Naive thymus-derived CD4-positive, alpha-beta T cell (primary cell): Measurements from ENCODE around the gene CFAP74. TPM values are rescaled to one million over a fixed set of nuclear protein-coding genes. Genes with fewer than 3 reads are reported as not detected.

Experiments used
- ATAC-seq: fragments of 150-1000 bp; cut with Tn5 transposase; 2 replicates; pipeline ENCODE4 v1.10.0; 2021; ENCODE audit warnings: mild to moderate bottlenecking, moderate library complexity
- CTCF ChIA-PET: fragments of 350-600 bp; sonication (Branson Sonifier 250); formaldehyde crosslinking; loops from one replicate; lab custom pipeline; 2021; ENCODE audit warnings: antibody characterized with exemption; lab: Charles Lee
- POLR2A ChIA-PET: fragments of 350-600 bp; sonication (Branson Sonifier 250); formaldehyde crosslinking; loops from one replicate; lab custom pipeline; 2021; ENCODE audit warnings: antibody characterized with exemption, inconsistent platforms; lab: Charles Lee
- DNase-seq, 9 donors: peaks; one replicate each; pipeline versions ENCODE4 v3.0.0 to v3.0.0-alpha.2; 2020 to 2022; ENCODE audit warnings: mixed read lengths in 1 of 9
- H3K27ac ChIP-seq: one replicate; pipeline ENCODE4 v1.7.0; 2013; ENCODE audit warnings: mild to moderate bottlenecking, low read depth, low read length, moderate library complexity
- H3K27me3 ChIP-seq, 2 donors: one replicate each; pipeline ENCODE4 v1.7.0; 2013; ENCODE audit warnings: low read length in 2 of 2, mild to moderate bottlenecking in 2 of 2, moderate library complexity in 2 of 2; ENCODE audit not compliant: control insufficient read depth in 2 of 2, insufficient read depth in 2 of 2
- H3K36me3 ChIP-seq, 3 experiments: 1 replicate in 2 of 3; 2 replicates in 1 of 3; pipeline ENCODE4 v1.7.0; 2013; ENCODE audit warnings: low read length in 3 of 3, mild to moderate bottlenecking in 3 of 3, moderate library complexity in 1 of 3; ENCODE audit not compliant: insufficient read depth in 3 of 3, control insufficient read depth in 2 of 3
- H3K4me1 ChIP-seq, 2 donors: one replicate each; pipeline ENCODE4 v1.7.0; 2013; ENCODE audit warnings: low read length in 2 of 2, mild to moderate bottlenecking in 2 of 2, moderate library complexity in 1 of 2; ENCODE audit not compliant: control insufficient read depth in 2 of 2, insufficient read depth in 2 of 2
- H3K4me3 ChIP-seq: 2 replicates; pipeline ENCODE4 v1.7.0; 2013; ENCODE audit warnings: mild to moderate bottlenecking, low read length
- H3K9me3 ChIP-seq, 3 experiments: 1 replicate in 2 of 3; 2 replicates in 1 of 3; pipeline ENCODE4 v1.7.0; 2013; ENCODE audit warnings: low read length in 3 of 3; ENCODE audit not compliant: control insufficient read depth in 2 of 3
- H3K27ac Mint-ChIP-seq, 9 donors: one replicate each; pipeline ENCODE4 v1.8.0; 2020 to 2022; ENCODE audit warnings: mixed read lengths in 9 of 9, mild to moderate bottlenecking in 8 of 9, moderate library complexity in 5 of 9, inconsistent platforms in 2 of 9
- H3K27me3 Mint-ChIP-seq, 5 donors: one replicate each; pipeline ENCODE4 v1.8.0; 2021 to 2022; ENCODE audit warnings: mixed read lengths in 5 of 5, mild to moderate bottlenecking in 1 of 5
- H3K36me3 Mint-ChIP-seq, 5 donors: one replicate each; pipeline ENCODE4 v1.8.0; 2020 to 2022; ENCODE audit warnings: mixed read lengths in 5 of 5, mild to moderate bottlenecking in 3 of 5, inconsistent platforms in 1 of 5
- H3K4me1 Mint-ChIP-seq, 7 donors: one replicate each; pipeline ENCODE4 v1.8.0; 2020 to 2022; ENCODE audit warnings: mixed read lengths in 7 of 7, mild to moderate bottlenecking in 3 of 7, inconsistent platforms in 1 of 7
- H3K4me3 Mint-ChIP-seq, 10 donors: one replicate each; pipeline ENCODE4 v1.8.0; 2020 to 2022; ENCODE audit warnings: mild to moderate bottlenecking in 10 of 10, mixed read lengths in 10 of 10, moderate library complexity in 6 of 10, inconsistent platforms in 2 of 10
- H3K9me3 Mint-ChIP-seq, 11 donors: one replicate each; pipeline ENCODE4 v1.8.0; 2020 to 2022; ENCODE audit warnings: mixed read lengths in 11 of 11, mild to moderate bottlenecking in 4 of 11, inconsistent platforms in 1 of 11, moderate library complexity in 1 of 11
- intact Hi-C, 2 donors: fragments of 100-400 bp; cut with micrococcal nuclease; formaldehyde crosslinking; loops; one replicate each; pipeline ENCODE4 v1.15.1; 2023
- polyA plus RNA-seq, 2 donors: library from polyadenylated mRNA; unstranded; fragments of 300-500 nt; fragmentation: Illumina TruSeq; gene quantifications; one replicate each; pipeline ENCODE4 v1.2.3, GENCODE V29; 2021
- total RNA-seq, 6 experiments: library from RNA in 5 of 6; stranded (reverse) in 5 of 6; gene quantifications; 1 replicate in 5 of 6; 2 replicates in 1 of 6; pipeline ENCODE4 v1.2.3 and lab custom pipeline; 2021 to 2026

The CFAP74 gene
- total and polyA plus RNA-seq, 7 experiments from 2014 or later = not detected

GRCh38 chr1:1919304-1920056, 84.1 kb downstream of the CFAP74 start:
- Histone ChIP-seq H3K4me1 (peaks cover 7 to 16% of the 10 kb centered on the region in 2 donors), H3K27me3 (no peaks in the 10 kb centered on the region), H3K36me3 (no peaks in the 10 kb centered on the region), H3K27ac (peak overlapping the region; percentile 58), H3K4me3 (peak overlapping the region; percentile 61), H3K9me3 (no peaks in the 10 kb centered on the region)
- Mint-ChIP-seq H3K27ac (peak overlapping the region in 8 of 9 donors; percentile 51 to 89 (median 82)), H3K36me3 (no peaks in the 10 kb centered on the region), H3K4me3 (peak overlapping the region; percentile 52 to 79 (median 68)), H3K4me1 (peaks cover 0 to 7% (median 0%) of the 10 kb centered on the region in 7 donors), H3K27me3 (peaks cover 0 to 4% (median 0%) of the 10 kb centered on the region in 5 donors), H3K9me3 (no peaks in the 10 kb centered on the region)
- DNase-seq (peak; percentile 99 to 100 (median 100)), ATAC-seq (peak; percentile 95)
- intact Hi-C loops = loop anchor here (1.0 to 10.0 kb wide), 10 partner anchors 10 to 803 kb away; partner anchors contain the start of genes GNB1 (in 2 of the 2), C1orf159 (in 1 of the 2), PANK4 (in 1 of the 2) and PRKCZ (in 1 of the 2)
- CTCF ChIA-PET = no interaction called here
- POLR2A ChIA-PET = interaction anchor here (1.1 kb wide), 1 partner anchor 11 kb away, joined by 3 read pairs; no protein-coding TSS in a partner anchor

DNA sequence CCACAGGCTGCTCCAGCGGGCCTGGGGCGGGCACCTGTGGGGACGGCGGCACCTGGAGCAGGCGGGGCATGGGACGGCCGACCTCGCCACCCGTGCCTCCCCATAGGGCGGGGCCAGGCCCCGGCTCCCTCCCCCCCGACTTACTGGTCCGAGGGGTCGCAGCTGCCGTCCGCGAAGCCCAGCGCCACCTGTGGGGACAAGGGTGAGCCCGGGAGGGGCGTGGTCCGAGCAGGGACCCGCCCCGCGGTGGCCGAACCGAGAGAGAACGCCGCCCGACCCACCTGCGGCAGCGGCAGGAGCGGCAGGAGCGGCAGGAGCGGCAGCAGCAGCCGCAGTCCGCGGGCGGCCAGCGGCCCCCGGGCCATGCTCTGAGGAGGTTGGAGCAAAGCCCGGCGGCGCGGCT, 84.7 kb downstream of the CFAP74 start, which contains the start of gene TMEM52:
Gene TMEM52 (minus strand): TSS at position 379 of the 403 bp plus-strand sequence. CDS start 14 bp downstream, at position 365.
- peak within 1 kb of the TSS in 8 of 9 donors; percentile 51 to 89 (median 82) for H3K27ac Mint-ChIP-seq
- intact Hi-C loops = loop anchor here (1.0 to 10.0 kb wide), 10 partner anchors 10 to 803 kb away; partner anchors contain the start of genes GNB1 (in 2 of the 2), C1orf159 (in 1 of the 2), PANK4 (in 1 of the 2) and PRKCZ (in 1 of the 2)
- no peaks in the 10 kb centered on the region for H3K36me3 Mint-ChIP-seq
- Histone ChIP-seq H3K27ac (peak within 1 kb of the TSS; percentile 58), H3K4me1 (peaks cover 7 to 16% of the 10 kb centered on the region in 2 donors), H3K9me3 (no peaks in the 10 kb centered on the region), H3K4me3 (peak within 1 kb of the TSS; percentile 61), H3K36me3 (no peaks in the 10 kb centered on the region), H3K27me3 (no peaks in the 10 kb centered on the region)
- ATAC-seq (peak; percentile 6), DNase-seq (no peak)
- CTCF ChIA-PET = no interaction called here
- H3K9me3 Mint-ChIP-seq = no peaks in the 10 kb centered on the region
- H3K4me3 Mint-ChIP-seq = peak within 1 kb of the TSS; percentile 52 to 79 (median 68)
- H3K4me1 Mint-ChIP-seq = peaks cover 0 to 7% (median 0%) of the 10 kb centered on the region in 7 donors
- POLR2A ChIA-PET = no interaction called here
- H3K27me3 Mint-ChIP-seq = peaks cover 0 to 4% (median 0%) of the 10 kb centered on the region in 5 donors

- ChIA-PET POLR2A (interaction anchor here (1.2 kb wide), 1 partner anchor 9 kb away, joined by 5 read pairs; no protein-coding TSS in a partner anchor), CTCF (interaction anchor here (1.2 kb wide), 1 partner anchor 9 kb away, joined by 3 read pairs; no protein-coding TSS in a partner anchor)
- H3K27me3 Mint-ChIP-seq = peaks cover 0 to 5% (median 0%) of the 10 kb centered on the region in 5 donors
- Histone ChIP-seq H3K36me3 (no peaks in the 10 kb centered on the region), H3K4me3 (peak overlapping the region; percentile 61), H3K27ac (no peak overlapping the region), H3K27me3 (no peaks in the 10 kb centered on the region), H3K9me3 (no peaks in the 10 kb centered on the region), H3K4me1 (peaks cover 7 to 16% of the 10 kb centered on the region in 2 donors)
- intact Hi-C loops = loop anchor here (5.0 to 10.0 kb wide), 3 partner anchors 384 to 667 kb away; partner anchors contain the start of genes PANK4 (in 1 of the 2) and PRXL2B (in 1 of the 2)
- no peak for ATAC-seq
- no peak for DNase-seq
- H3K36me3 Mint-ChIP-seq = no peaks in the 10 kb centered on the region
- H3K4me3 Mint-ChIP-seq = peak overlapping the region in 9 of 10 donors; percentile 37 to 63 (median 49)
- no peak overlapping the region for H3K27ac Mint-ChIP-seq
- H3K4me1 Mint-ChIP-seq = peaks cover 0 to 8% (median 0%) of the 10 kb centered on the region in 7 donors
- no peaks in the 10 kb centered on the region for H3K9me3 Mint-ChIP-seq
Measured at GRCh38 chr1:1917995-1918900, 85.3 kb downstream of the CFAP74 start.

DNA sequence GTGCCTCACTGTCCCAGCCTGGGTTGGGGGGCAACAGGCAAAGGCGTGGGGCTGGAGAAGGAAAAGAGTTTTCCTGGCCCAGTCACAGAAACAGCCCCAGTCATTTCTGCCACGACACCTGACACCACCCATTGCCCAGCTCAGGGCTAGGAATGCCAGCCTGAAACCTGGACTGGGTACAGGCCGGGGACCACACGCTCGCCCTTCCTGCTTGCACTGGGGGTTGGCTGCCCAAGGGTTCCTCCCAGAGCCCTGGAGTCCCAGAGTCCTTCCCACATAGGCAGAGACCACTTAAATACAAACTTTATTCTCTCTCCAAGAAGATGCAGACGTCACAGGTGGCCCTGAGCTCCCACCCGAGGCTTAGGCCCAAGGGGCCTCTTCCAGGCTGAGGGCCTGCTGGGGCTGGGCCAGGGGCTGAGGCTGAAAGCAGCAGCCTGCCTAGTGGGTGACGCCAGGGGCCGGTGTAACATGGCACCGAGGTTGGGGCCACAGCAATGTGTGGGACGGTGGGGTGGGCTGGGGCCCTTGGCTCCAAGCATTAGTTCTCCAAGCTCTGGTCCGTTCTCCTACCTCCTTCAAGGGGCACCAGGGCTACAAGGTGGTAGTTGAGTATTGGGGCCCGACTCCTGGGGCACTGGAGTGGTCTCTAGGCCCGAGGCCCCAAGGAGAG, 86.1 kb downstream of the CFAP74 start:
- no peaks in the 10 kb centered on the region for H3K9me3 ChIP-seq
- no peaks in the 10 kb centered on the region for H3K36me3 ChIP-seq
- no peak overlapping the region for H3K4me3 ChIP-seq
- H3K27me3 Mint-ChIP-seq = peaks cover 0 to 5% (median 0%) of the 10 kb centered on the region in 5 donors
- H3K9me3 Mint-ChIP-seq = no peaks in the 10 kb centered on the region
- no peak overlapping the region for H3K27ac ChIP-seq
- intact Hi-C loops = loop anchor here (5.0 to 10.0 kb wide), 3 partner anchors 385 to 667 kb away; partner anchors contain the start of genes PANK4 (in 1 of the 2) and PRXL2B (in 1 of the 2)
- H3K27ac Mint-ChIP-seq = no peak overlapping the region
- peaks cover 7 to 16% of the 10 kb centered on the region in 2 donors for H3K4me1 ChIP-seq
- peak overlapping the region in 8 of 10 donors; percentile 15 to 59 (median 26) for H3K4me3 Mint-ChIP-seq
- peaks cover 0 to 8% (median 0%) of the 10 kb centered on the region in 7 donors for H3K4me1 Mint-ChIP-seq
- H3K27me3 ChIP-seq = no peaks in the 10 kb centered on the region
- POLR2A ChIA-PET = interaction anchor here (1.2 kb wide), 1 partner anchor 8 kb away, joined by 5 read pairs; no protein-coding TSS in a partner anchor
- no peaks in the 10 kb centered on the region for H3K36me3 Mint-ChIP-seq
- ATAC-seq (no peak), DNase-seq (no peak)
- CTCF ChIA-PET = interaction anchor here (1.2 kb wide), 1 partner anchor 8 kb away, joined by 3 read pairs; no protein-coding TSS in a partner anchor

DNA sequence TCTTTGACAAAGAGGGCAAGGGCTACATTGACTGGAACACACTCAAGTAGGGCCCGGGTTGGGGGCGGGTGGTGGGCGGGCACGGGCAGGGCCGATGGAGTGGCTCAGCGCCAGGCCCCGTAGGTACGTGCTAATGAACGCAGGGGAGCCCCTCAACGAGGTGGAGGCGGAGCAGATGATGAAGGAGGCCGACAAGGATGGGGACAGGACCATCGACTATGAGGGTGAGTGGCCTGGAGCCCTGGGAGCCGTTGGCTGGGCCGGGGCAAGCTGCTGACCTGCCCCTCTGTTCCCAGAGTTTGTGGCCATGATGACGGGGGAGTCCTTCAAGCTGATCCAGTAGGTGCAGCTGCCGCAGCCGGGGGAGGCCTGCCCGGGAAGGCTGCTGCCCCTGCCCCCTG, 86.7 kb downstream of the CFAP74 start:
- no peaks in the 10 kb centered on the region for H3K9me3 ChIP-seq
- no peak for DNase-seq
- peak overlapping the region in 2 of 10 donors; percentile 34 to 59 for H3K4me3 Mint-ChIP-seq

More for the DNA sequence above, 86.7 kb downstream of the CFAP74 start:
- Mint-ChIP-seq H3K9me3 (no peaks in the 10 kb centered on the region), H3K27ac (no peak overlapping the region), H3K4me1 (peaks cover 0 to 8% (median 0%) of the 10 kb centered on the region in 7 donors), H3K27me3 (peaks cover 0 to 5% (median 0%) of the 10 kb centered on the region in 5 donors), H3K36me3 (no peaks in the 10 kb centered on the region)
- ChIA-PET POLR2A (interaction anchor here (1.2 kb wide), 1 partner anchor 8 kb away, joined by 5 read pairs; no protein-coding TSS in a partner anchor), CTCF (interaction anchor here (1.2 kb wide), 1 partner anchor 8 kb away, joined by 3 read pairs; no protein-coding TSS in a partner anchor)
- no peaks in the 10 kb centered on the region for H3K27me3 ChIP-seq
- H3K4me3 ChIP-seq = no peak overlapping the region
- intact Hi-C loops = loop anchor here (5.0 to 10.0 kb wide), 3 partner anchors 385 to 668 kb away; partner anchors contain the start of genes PANK4 (in 1 of the 2) and PRXL2B (in 1 of the 2)
- H3K36me3 ChIP-seq = no peaks in the 10 kb centered on the region
- ATAC-seq = no peak
- peaks cover 7 to 16% of the 10 kb centered on the region in 2 donors for H3K4me1 ChIP-seq
- no peak overlapping the region for H3K27ac ChIP-seq
